DMS53 treated with DMSO at 0.1 percent for 48 hours (cell line): Measurements from ENCODE around the gene TMEM185B.
A peak's percentile ranks its signal among the peaks of the same experiment; 100 is the strongest.

Experiments used
- DNase-seq: peaks from one replicate; lab custom pipeline; 2025; ENCODE audit not compliant: unreplicated experiment; lab: John Stamatoyannopoulos, UW

TMEM185B gene

GRCh38 chr2:120231974-120232635 is 8.9 kb upstream of the TMEM185B start:
- no peak for DNase-seq

- DNase-seq: no peak
Measured at GRCh38 chr2:120231564-120231973, 8.4 kb upstream of the TMEM185B start.

GRCh38 chr2:120230515-120231471 is 7.6 kb upstream of the TMEM185B start:
- no peak for DNase-seq

- DNase-seq: no peak
Measured at GRCh38 chr2:120229341-120229740, 6.1 kb upstream of the TMEM185B start.

GRCh38 chr2:120228503-120228902 is 5.3 kb upstream of the TMEM185B start:
- DNase-seq: no peak

GRCh38 chr2:120227111-120227991 is 4.2 kb upstream of the TMEM185B start:
- no peak for DNase-seq

- no peak for DNase-seq
Measured at GRCh38 chr2:120226316-120226715, 3.1 kb upstream of the TMEM185B start.

GRCh38 chr2:120225549-120226065 is 2.4 kb upstream of the TMEM185B start:
- DNase-seq: peak; percentile 57

- DNase-seq: peak; percentile 90
Measured at GRCh38 chr2:120224735-120225548, 1.7 kb upstream of the TMEM185B start.

- DNase-seq: no peak
Measured at GRCh38 chr2:120224256-120224655, 1.1 kb upstream of the TMEM185B start.

- no peak for DNase-seq
Measured at GRCh38 chr2:120222186-120223033, 790 bp downstream of the TMEM185B start.

- no peak for DNase-seq
Measured at GRCh38 chr2:120221616-120222015, 1.6 kb downstream of the TMEM185B start.

- DNase-seq: no peak
Measured at GRCh38 chr2:120220756-120221155, 2.4 kb downstream of the TMEM185B start.

- no peak for DNase-seq
Measured at GRCh38 chr2:120219766-120220165, 3.4 kb downstream of the TMEM185B start.

GRCh38 chr2:120219291-120219690 is 3.9 kb downstream of the TMEM185B start:
- no peak for DNase-seq

- no peak for DNase-seq
Measured at GRCh38 chr2:120218181-120218580, 5.0 kb downstream of the TMEM185B start.

- no peak for DNase-seq
Measured at GRCh38 chr2:120210270-120210693, 12.9 kb downstream of the TMEM185B start.

- DNase-seq: no peak
Measured at GRCh38 chr2:120209427-120210269, 13.6 kb downstream of the TMEM185B start.
